GM18909 (cell line): ENCODE measurements around the gene ARV1.
"Not testable (repeated sequence)": the region's sequence is repeated elsewhere in the genome, so short reads cannot be mapped to it uniquely, and the experiment has no call there.

Experiments
- ATAC-seq: cut with Tn5 transposase; IDR thresholded peaks from one replicate; pipeline ENCODE4 v1.9.1; 2021; ENCODE audit warnings: mild to moderate bottlenecking; ENCODE audit not compliant: unreplicated experiment, poor library complexity

The ARV1 gene

DNA sequence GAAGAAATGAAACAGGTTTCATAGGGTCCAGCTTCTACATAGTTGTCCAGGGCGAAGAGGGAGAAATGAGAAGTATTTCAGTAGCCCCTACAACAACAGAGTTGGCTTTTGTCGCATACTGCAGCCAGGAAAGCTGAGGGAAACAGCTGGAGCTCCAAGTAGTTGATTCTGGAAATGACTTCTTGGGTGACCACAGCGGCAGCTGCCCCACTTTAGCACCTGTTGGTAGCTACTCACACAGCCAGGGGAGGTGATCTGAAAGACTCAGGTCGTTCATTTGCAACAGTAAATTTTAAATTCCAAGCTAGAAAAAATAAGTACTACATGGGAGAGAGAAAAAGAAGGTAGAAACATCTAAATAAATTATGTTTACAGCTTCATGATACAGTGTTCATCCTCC lies 2.5 kb upstream of the ARV1 start:
- no peak for ATAC-seq

- ATAC-seq, result no peak
These were observed 1.8 kb upstream of the ARV1 start for GRCh38 chr1:230976825-230977747.

GRCh38 chr1:230977761-230978490 lies 968 bp upstream of the ARV1 start:
- peak; percentile 10 for ATAC-seq

- ATAC-seq, result no peak
These were observed 459 bp downstream of the ARV1 start for GRCh38 chr1:230979389-230979716.

DNA sequence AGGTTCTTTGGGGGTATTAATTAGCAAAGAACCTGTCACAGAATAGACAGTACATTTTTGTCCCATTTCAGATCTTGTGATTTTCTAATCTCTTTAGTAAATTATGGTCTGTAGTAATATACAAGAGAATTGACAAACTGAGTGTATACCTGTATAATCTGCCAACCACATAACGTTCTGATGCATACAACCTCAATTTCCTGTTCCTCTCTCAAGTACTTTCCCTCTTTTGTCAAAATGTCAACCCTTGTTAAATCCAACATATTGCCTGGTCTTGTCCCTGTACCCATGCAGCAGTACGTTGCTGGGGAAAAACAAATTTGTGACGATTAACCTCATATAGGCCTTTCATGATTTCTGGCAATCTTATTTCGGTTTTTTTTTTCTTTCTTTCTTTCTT lies 1.1 kb downstream of the ARV1 start:
- no peak for ATAC-seq

DNA sequence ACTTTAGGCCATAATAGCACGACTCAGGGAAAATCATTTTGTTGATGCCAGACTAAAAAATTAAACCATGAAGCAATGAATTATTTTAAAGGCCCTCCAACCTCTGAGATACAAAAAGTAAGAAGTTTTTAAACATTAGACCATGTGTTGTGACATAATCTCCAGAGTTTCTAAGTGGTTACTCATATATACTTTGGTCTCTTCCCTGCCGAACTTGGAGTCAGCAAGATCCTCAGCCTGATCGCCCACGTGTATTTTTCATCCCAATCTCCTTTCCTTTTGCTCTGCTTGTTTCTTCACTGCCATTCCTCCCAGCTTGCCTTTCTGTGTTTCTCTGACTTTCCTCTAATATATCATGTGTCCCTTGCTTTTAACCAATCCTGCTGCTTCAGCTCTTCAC lies 3.8 kb downstream of the ARV1 start:
- ATAC-seq, result no peak

DNA sequence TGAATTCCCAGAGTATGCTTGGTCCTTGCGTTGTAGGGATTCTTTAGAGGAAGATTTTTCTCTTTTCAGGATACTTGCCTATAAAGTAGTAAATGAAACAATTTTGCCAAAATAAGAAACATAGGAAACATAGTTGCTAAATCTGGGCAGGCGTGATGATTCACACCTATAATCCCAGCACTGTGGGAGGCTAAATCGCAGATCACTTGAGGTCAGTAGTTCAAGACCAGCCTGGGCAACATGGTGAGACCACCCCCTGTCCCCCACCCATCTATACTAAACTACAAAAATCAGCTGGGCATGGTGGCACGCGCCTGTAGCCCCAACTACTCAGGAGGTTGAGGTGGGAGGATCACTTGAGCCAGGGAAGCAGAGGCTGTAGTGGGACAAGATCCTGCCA lies 4.9 kb downstream of the ARV1 start:
- ATAC-seq, result no peak

GRCh38 chr1:230984622-230985515 lies 6.0 kb downstream of the ARV1 start:
- ATAC-seq, result not testable (repeated sequence)

GRCh38 chr1:230985711-230986110 lies 6.8 kb downstream of the ARV1 start:
- no peak for ATAC-seq

GRCh38 chr1:230986976-230987375 lies 8.1 kb downstream of the ARV1 start:
- ATAC-seq, result no peak

GRCh38 chr1:230987448-230987847 lies 8.6 kb downstream of the ARV1 start:
- no peak for ATAC-seq

DNA sequence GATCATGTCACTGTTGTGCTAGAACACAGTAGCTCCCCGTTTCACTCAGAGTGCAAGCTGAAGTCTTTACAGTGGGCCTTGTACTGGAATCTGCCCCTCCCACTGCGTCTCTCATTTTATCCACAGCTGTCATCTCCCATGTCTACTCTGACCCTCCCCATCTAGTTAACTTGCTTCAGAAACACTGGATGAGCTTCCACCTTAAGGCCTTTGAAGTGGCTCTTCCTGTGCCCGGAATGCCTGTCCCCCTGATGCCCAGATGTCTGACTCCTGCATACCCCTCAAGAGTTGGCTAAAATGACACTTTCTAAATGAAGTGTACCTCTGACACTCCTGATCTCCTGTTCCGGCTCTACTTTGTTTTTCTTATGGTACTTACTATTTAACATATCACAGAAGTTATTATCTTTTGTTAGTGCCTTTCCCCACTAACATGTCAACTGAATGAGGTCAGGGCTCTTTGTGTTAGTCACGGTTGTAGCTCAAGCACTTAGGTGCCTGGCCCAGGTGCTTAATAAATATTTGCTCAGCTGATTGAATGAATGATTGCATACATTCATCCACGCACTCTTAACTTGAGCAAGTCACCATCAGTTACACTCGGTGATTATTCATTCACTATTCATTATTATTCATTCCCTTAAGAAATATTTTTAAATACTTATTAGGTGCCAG lies 13.3 kb downstream of the ARV1 start:
- ATAC-seq, result no peak

DNA sequence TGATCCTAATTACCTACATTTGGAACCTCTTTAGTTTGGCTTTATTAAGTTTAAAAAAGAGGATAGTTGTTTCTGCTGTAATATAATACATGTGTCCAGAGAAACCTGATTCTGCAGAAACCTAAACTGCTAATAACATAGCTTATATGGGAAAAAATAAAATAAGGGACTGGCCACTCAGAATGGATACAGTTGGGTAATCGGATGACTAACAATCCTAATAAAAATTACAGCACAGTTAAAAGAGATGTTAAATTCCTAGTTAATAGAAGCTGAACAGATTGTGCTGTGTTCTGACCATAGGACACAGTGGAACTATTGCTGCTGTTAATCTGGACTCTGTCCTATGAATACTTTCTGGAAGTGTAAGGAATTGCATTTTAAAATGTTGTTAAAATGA lies 16.0 kb downstream of the ARV1 start:
- no peak for ATAC-seq

GRCh38 chr1:231000201-231000600 lies 21.3 kb downstream of the ARV1 start:
- ATAC-seq, result no peak

- ATAC-seq, result no peak
These were observed 21.7 kb downstream of the ARV1 start for GRCh38 chr1:231000639-231001038.

GRCh38 chr1:231001892-231002291 lies 23.0 kb downstream of the ARV1 start:
- no peak for ATAC-seq

GRCh38 chr1:231007535-231007934 lies 28.6 kb downstream of the ARV1 start:
- ATAC-seq, result not testable (repeated sequence)

GRCh38 chr1:231011360-231011759 lies 32.5 kb downstream of the ARV1 start:
- no peak for ATAC-seq

- no peak for ATAC-seq
These were observed 33.1 kb downstream of the ARV1 start for GRCh38 chr1:231011963-231012362.

DNA sequence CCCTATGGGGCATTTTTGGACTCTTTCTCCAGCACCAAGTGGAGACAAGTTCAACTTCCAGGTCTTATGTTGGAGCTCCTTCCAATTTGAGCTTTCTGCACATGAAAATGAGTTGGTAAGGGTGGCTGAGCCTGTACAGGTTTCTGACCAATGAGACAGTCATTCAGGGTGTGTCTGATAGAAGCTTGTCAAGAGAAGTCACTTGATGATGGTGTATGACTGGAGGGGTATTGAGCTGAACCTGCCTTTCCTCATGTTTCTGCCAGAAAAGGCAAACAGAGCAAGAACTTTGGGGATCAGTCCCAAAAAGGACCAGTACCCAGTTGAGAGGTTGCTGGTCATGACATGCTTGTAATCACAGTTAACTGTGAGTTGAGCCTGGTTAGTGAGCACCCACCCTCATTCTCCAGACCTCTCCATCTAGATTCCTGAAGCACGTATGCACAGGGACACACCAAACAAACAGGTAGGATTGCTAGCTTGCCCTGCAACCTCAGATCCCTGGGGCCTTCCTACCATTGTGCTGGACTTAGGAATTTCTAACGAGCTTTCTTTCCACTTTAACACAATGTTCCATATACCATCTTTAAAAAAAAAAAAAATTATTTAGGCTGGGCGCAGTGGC lies 34.6 kb downstream of the ARV1 start:
- ATAC-seq, result no peak
